ENCODE results near the gene TBCK.

Gene TBCK

GRCh38 chr4:105994841-105995501 is 321.0 kb downstream of the TBCK start:
- no peak for DNase-seq (ENCODE audit: low read depth)
- TF ChIP-seq, protein P1, sequence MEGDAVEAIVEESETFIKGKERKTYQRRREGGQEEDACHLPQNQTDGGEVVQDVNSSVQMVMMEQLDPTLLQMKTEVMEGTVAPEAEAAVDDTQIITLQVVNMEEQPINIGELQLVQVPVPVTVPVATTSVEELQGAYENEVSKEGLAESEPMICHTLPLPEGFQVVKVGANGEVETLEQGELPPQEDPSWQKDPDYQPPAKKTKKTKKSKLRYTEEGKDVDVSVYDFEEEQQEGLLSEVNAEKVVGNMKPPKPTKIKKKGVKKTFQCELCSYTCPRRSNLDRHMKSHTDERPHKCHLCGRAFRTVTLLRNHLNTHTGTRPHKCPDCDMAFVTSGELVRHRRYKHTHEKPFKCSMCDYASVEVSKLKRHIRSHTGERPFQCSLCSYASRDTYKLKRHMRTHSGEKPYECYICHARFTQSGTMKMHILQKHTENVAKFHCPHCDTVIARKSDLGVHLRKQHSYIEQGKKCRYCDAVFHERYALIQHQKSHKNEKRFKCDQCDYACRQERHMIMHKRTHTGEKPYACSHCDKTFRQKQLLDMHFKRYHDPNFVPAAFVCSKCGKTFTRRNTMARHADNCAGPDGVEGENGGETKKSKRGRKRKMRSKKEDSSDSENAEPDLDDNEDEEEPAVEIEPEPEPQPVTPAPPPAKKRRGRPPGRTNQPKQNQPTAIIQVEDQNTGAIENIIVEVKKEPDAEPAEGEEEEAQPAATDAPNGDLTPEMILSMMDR (IDR thresholded peaks at IDR 0.05; ENCODE audit: insufficient read depth, low read depth, low read length, missing control alignments): no peak

DNA sequence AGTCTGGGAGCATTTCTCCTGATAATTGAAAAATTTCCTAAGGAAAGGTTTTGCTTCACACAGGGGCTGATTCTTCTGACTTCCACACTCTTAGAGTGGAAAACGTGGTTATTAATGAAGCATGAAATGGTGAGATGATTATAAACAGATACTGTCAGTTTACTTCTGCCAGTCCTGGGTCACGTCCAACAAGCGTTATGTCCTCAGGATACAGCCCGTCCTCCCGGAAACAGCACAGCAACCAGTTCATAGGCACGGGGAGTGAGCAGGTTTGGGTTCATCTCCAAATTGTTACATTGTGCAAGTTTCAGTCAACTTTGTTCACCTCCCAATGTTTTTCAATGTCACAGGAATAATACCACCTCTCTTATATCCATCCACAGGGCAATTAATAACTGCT is 321.9 kb downstream of the TBCK start:
- TF ChIP-seq, protein P1 (IDR thresholded peaks at IDR 0.05; ENCODE audit: insufficient read depth, low read depth, low read length, missing control alignments): no peak
- DNase-seq (ENCODE audit: low read depth): no peak

More at GRCh38 chr4:105994841-105995501, 321.0 kb downstream of the TBCK start:
- no peak overlapping the region for H3K4me3 ChIP-seq (ENCODE audit: low read depth, low read length)

DNA sequence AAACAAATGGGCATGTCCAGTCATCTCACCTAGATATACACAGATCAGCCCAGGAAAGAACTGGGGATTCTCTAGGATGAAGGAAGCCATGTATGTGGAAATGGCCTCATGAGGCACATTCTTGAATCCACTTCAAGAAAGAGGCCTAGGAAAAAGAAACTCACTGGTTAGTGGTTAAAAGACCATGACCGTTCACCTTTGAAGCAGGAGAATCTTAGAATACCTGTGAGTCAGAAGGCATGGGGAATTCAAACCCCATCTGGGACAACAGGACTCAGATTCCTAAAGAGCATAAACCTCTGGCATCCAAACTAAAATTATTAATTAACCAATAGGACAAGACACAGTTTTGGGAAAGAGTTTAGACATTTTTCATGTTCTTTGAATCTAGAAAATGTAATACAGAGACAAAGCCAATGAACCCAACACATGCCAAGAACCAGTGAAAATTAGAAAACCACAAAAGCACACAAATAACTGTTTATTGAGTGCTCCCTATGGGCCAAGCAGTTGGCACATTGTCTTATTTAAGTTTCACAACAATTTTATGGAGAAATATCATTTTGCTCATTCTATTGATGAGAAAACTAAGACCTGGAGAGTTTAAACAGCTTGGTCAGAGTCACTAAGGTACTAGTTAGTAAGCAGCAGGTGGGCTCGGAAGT is 323.2 kb downstream of the TBCK start:
- DNase-seq (ENCODE audit: low read depth): no peak
- TF ChIP-seq, protein P1 (IDR thresholded peaks at IDR 0.05; ENCODE audit: insufficient read depth, low read depth, low read length, missing control alignments): no peak
- H3K4me3 ChIP-seq (ENCODE audit: low read depth, low read length): no peak overlapping the region

More for the DNA sequence above, 321.9 kb downstream of the TBCK start:
- H3K4me3 ChIP-seq (ENCODE audit: low read depth, low read length): no peak overlapping the region

GRCh38 chr4:105991726-105992125 is 324.3 kb downstream of the TBCK start:
- TF ChIP-seq, protein P1 (IDR thresholded peaks at IDR 0.05; ENCODE audit: insufficient read depth, low read depth, low read length, missing control alignments): peak; percentile 3

More at GRCh38 chr4:105991726-105992125, 324.3 kb downstream of the TBCK start:
- DNase-seq (ENCODE audit: low read depth): no peak
- H3K4me3 ChIP-seq (ENCODE audit: low read depth, low read length): no peak overlapping the region

Measured in GM12865 (cell line).